ENCODE data around the gene STAMBP.

The STAMBP gene

GRCh38 chr2:73822991-73823390 is 5.8 kb upstream of the STAMBP start:
- Histone ChIP-seq H3K4me1 (ENCODE audit: control insufficient read depth, low read depth, low read length) (no peaks in the 10 kb centered on the region), H3K9me3 (ENCODE audit: control insufficient read depth, low read depth, low read length) (no peaks in the 10 kb centered on the region), H3K36me3 (ENCODE audit: control insufficient read depth, low read depth, low read length) (no peaks in the 10 kb centered on the region), H3K27me3 (ENCODE audit: control insufficient read depth, insufficient read depth, low read length) (peaks cover 48% of the 10 kb centered on the region), H3K4me3 (ENCODE audit: low read length) (no peak overlapping the region), H3K27ac (ENCODE audit: low read length) (no peak overlapping the region), H3K9ac (ENCODE audit: low read length) (no peak overlapping the region)

DNA sequence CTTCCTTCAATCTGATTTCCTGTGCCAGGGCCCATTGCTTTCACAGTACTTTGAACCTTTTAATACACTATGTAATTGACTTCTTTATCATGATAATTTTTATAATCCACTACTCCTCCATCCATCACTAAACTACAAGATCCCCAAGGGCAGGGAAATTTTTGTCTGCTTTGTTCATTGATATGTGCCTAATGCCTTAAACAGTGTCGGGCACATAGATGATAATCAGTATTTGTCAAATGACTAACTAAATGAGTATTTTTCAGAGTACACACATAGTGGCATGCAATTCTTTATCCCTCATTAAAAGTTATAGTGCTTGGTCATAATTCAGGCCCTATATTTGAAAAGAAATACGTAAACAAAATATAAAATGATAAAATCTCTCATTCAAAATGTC is 5.3 kb upstream of the STAMBP start:
- H3K36me3 ChIP-seq (ENCODE audit: control insufficient read depth, low read depth, low read length): no peaks in the 10 kb centered on the region
- H3K27ac ChIP-seq (ENCODE audit: low read length): no peak overlapping the region
- no peak overlapping the region for H3K4me3 ChIP-seq (ENCODE audit: low read length)
- H3K9me3 ChIP-seq (ENCODE audit: control insufficient read depth, low read depth, low read length): no peaks in the 10 kb centered on the region
- no peak overlapping the region for H3K9ac ChIP-seq (ENCODE audit: low read length)
- H3K27me3 ChIP-seq (ENCODE audit: control insufficient read depth, insufficient read depth, low read length): peaks cover 48% of the 10 kb centered on the region
- H3K4me1 ChIP-seq (ENCODE audit: control insufficient read depth, low read depth, low read length): no peaks in the 10 kb centered on the region

- no peaks in the 10 kb centered on the region for H3K36me3 ChIP-seq (ENCODE audit: control insufficient read depth, low read depth, low read length)
- no peaks in the 10 kb centered on the region for H3K9me3 ChIP-seq (ENCODE audit: control insufficient read depth, low read depth, low read length)
- H3K27ac ChIP-seq (ENCODE audit: low read length): no peak overlapping the region
- H3K9ac ChIP-seq (ENCODE audit: low read length): no peak overlapping the region
- H3K4me3 ChIP-seq (ENCODE audit: low read length): no peak overlapping the region
- H3K4me1 ChIP-seq (ENCODE audit: control insufficient read depth, low read depth, low read length): no peaks in the 10 kb centered on the region
- peaks cover 48% of the 10 kb centered on the region for H3K27me3 ChIP-seq (ENCODE audit: control insufficient read depth, insufficient read depth, low read length)
Observed at GRCh38 chr2:73823916-73824523, 4.7 kb upstream of the STAMBP start.

DNA sequence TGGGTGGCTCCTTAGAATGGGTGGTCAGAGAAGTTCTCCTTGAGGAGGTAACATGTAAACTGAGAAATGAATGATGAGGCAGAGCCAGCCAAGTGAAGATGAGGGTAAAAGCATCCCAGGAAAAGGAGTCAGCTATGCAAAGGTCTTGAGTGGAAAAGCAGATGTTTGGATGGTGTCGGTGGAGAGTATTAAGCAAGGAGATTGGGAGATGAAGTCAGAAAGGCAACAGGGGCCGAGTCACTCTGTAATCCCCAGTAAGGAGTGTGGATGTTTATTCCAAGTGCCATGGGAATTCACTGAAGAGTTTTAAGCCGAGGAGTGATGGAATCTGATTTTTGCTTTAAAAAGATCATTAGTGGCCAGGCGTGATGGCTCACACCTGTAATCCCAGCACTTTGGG is 3.4 kb upstream of the STAMBP start:
- Histone ChIP-seq H3K4me3 (ENCODE audit: low read length) (no peak overlapping the region), H3K9ac (ENCODE audit: low read length) (no peak overlapping the region), H3K27me3 (ENCODE audit: control insufficient read depth, insufficient read depth, low read length) (peaks cover 48% of the 10 kb centered on the region), H3K36me3 (ENCODE audit: control insufficient read depth, low read depth, low read length) (no peaks in the 10 kb centered on the region), H3K27ac (ENCODE audit: low read length) (no peak overlapping the region), H3K4me1 (ENCODE audit: control insufficient read depth, low read depth, low read length) (peaks cover 5% of the 10 kb centered on the region), H3K9me3 (ENCODE audit: control insufficient read depth, low read depth, low read length) (no peaks in the 10 kb centered on the region)

DNA sequence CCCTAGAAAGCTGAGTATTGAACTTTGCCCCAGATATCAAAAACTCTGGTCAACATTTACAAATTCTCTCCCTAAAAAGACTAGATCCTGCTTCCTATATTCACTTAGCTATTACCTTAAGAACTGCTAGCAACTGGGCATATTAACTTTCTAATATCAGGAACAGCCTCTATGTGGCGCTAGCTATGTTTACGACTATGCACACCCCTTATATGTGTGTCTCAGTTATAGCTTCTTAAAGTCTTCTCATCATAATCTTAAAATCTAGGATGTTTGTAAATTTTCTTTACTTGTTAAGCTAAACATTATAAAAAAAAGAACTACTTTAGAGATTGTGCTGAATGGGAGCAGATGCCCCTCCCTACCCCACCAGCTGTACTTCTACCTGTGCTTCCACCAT is 1.7 kb upstream of the STAMBP start:
- Histone ChIP-seq H3K4me1 (ENCODE audit: control insufficient read depth, low read depth, low read length) (peaks cover 5% of the 10 kb centered on the region), H3K36me3 (ENCODE audit: control insufficient read depth, low read depth, low read length) (peaks cover 6% of the 10 kb centered on the region), H3K9me3 (ENCODE audit: control insufficient read depth, low read depth, low read length) (no peaks in the 10 kb centered on the region), H3K27me3 (ENCODE audit: control insufficient read depth, insufficient read depth, low read length) (peaks cover 33% of the 10 kb centered on the region), H3K9ac (ENCODE audit: low read length) (no peak overlapping the region), H3K4me3 (ENCODE audit: low read length) (no peak overlapping the region), H3K27ac (ENCODE audit: low read length) (no peak overlapping the region)

DNA sequence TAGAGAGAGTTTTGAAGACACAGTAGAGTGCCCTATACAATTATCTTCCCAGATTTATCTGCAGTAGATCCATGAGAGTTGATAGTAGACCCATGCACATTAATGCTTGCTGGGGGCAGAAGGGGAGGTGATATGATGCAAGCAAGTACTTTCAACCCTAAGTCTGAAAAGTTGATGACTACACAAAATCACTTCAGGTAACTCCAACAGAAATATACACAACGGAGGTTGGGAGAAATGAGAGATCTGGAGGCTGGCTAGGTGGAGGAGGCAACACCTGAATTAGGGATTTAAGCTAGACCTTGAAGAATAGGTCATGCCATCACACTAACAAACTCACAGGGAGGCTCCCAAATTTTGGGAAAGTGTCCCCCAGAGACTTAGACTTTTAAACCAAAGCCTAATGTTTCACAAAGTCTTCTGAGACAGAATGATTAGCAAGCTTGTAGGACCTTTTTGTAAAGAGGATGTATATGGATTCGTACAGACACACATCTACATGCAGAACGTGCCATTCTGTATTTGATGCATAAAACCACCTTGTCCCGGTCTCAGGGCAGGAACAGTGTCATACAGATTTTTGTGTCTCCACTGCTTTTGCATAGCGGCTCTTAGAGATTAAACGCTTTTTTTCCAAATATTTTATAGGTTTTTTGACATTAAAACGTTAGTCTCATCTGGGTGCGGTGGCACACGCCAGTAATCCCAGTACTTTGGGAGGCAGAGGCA is 937 bp upstream of the STAMBP start:
- no peak overlapping the region for H3K9ac ChIP-seq (ENCODE audit: low read length)
- peaks cover 5% of the 10 kb centered on the region for H3K4me1 ChIP-seq (ENCODE audit: control insufficient read depth, low read depth, low read length)
- peaks cover 11% of the 10 kb centered on the region for H3K36me3 ChIP-seq (ENCODE audit: control insufficient read depth, low read depth, low read length)
- peak overlapping the region; percentile 81 for H3K4me3 ChIP-seq (ENCODE audit: low read length)
- no peaks in the 10 kb centered on the region for H3K9me3 ChIP-seq (ENCODE audit: control insufficient read depth, low read depth, low read length)
- peaks cover 32% of the 10 kb centered on the region for H3K27me3 ChIP-seq (ENCODE audit: control insufficient read depth, insufficient read depth, low read length)
- no peak overlapping the region for H3K27ac ChIP-seq (ENCODE audit: low read length)

- Histone ChIP-seq H3K9me3 (ENCODE audit: control insufficient read depth, low read depth, low read length) (no peaks in the 10 kb centered on the region), H3K27me3 (ENCODE audit: control insufficient read depth, insufficient read depth, low read length) (peaks cover 32% of the 10 kb centered on the region), H3K4me3 (ENCODE audit: low read length) (peak overlapping the region; percentile 81), H3K36me3 (ENCODE audit: control insufficient read depth, low read depth, low read length) (peaks cover 17% of the 10 kb centered on the region), H3K27ac (ENCODE audit: low read length) (no peak overlapping the region), H3K9ac (ENCODE audit: low read length) (peak overlapping the region; percentile 79), H3K4me1 (ENCODE audit: control insufficient read depth, low read depth, low read length) (peaks cover 5% of the 10 kb centered on the region)
Observed at GRCh38 chr2:73828389-73828817, 358 bp upstream of the STAMBP start.

DNA sequence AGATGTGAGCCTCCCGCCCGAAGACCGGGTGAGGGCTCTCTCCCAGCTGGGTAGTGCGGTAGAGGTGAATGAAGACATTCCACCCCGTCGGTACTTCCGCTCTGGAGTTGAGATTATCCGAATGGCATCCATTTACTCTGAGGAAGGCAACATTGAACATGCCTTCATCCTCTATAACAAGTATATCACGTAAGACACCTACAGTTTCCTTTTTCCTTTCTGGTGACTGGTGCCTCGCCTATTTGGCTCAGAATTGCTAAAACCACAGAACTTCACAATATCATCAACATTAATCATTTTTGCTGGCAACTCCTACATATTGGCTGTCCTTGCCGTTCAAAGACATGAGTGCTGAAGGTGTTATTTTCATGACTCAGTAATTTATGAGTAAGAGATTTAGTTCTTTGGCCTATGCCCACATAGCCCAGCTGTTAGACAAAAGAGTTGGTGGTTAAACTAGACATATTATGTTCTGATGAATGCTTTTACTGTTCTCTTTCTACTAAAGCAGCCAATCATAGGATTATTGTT is 2.2 kb downstream of the STAMBP start:
- Histone ChIP-seq H3K4me3 (ENCODE audit: low read length) (no peak overlapping the region), H3K9ac (ENCODE audit: low read length) (no peak overlapping the region), H3K27ac (ENCODE audit: low read length) (no peak overlapping the region), H3K9me3 (ENCODE audit: control insufficient read depth, low read depth, low read length) (no peaks in the 10 kb centered on the region), H3K4me1 (ENCODE audit: control insufficient read depth, low read depth, low read length) (peaks cover 5% of the 10 kb centered on the region), H3K27me3 (ENCODE audit: control insufficient read depth, insufficient read depth, low read length) (peaks cover 19% of the 10 kb centered on the region), H3K36me3 (ENCODE audit: control insufficient read depth, low read depth, low read length) (peaks cover 31% of the 10 kb centered on the region)

DNA sequence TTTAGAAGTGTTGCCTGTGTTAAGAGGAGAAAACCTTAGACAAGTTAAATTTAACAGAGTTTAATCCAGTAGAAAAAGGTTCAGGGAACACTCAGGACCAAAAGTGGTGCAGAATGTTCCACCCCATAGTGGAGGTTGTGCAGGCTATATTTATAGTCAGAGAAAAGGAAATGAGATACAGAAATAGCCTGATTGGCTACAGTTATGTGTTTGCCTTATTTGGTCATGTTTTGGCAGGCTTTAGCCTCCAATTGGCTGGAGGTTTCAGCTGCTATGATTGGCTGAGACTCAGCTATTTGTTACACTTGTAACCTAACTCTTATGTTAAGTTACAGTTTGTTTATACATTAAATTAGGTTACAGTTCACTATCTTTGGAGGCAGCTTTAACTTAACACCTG is 4.2 kb downstream of the STAMBP start:
- peaks cover 5% of the 10 kb centered on the region for H3K4me1 ChIP-seq (ENCODE audit: control insufficient read depth, low read depth, low read length)
- peaks cover 38% of the 10 kb centered on the region for H3K36me3 ChIP-seq (ENCODE audit: control insufficient read depth, low read depth, low read length)
- H3K4me3 ChIP-seq (ENCODE audit: low read length): no peak overlapping the region
- peak overlapping the region; percentile 13 for H3K27ac ChIP-seq (ENCODE audit: low read length)
- no peaks in the 10 kb centered on the region for H3K27me3 ChIP-seq (ENCODE audit: control insufficient read depth, insufficient read depth, low read length)
- no peaks in the 10 kb centered on the region for H3K9me3 ChIP-seq (ENCODE audit: control insufficient read depth, low read depth, low read length)
- no peak overlapping the region for H3K9ac ChIP-seq (ENCODE audit: low read length)

- H3K9me3 ChIP-seq (ENCODE audit: control insufficient read depth, low read depth, low read length): no peaks in the 10 kb centered on the region
- H3K36me3 ChIP-seq (ENCODE audit: control insufficient read depth, low read depth, low read length): peaks cover 40% of the 10 kb centered on the region
- H3K4me3 ChIP-seq (ENCODE audit: low read length): no peak overlapping the region
- no peak overlapping the region for H3K9ac ChIP-seq (ENCODE audit: low read length)
- H3K27me3 ChIP-seq (ENCODE audit: control insufficient read depth, insufficient read depth, low read length): no peaks in the 10 kb centered on the region
- H3K27ac ChIP-seq (ENCODE audit: low read length): no peak overlapping the region
- no peaks in the 10 kb centered on the region for H3K4me1 ChIP-seq (ENCODE audit: control insufficient read depth, low read depth, low read length)
Observed at GRCh38 chr2:73836141-73836943, 7.6 kb downstream of the STAMBP start.

GRCh38 chr2:73837847-73838585 is 9.3 kb downstream of the STAMBP start:
- H3K9ac ChIP-seq (ENCODE audit: low read length): no peak overlapping the region
- H3K4me1 ChIP-seq (ENCODE audit: control insufficient read depth, low read depth, low read length): no peaks in the 10 kb centered on the region
- H3K36me3 ChIP-seq (ENCODE audit: control insufficient read depth, low read depth, low read length): peaks cover 38% of the 10 kb centered on the region
- no peaks in the 10 kb centered on the region for H3K27me3 ChIP-seq (ENCODE audit: control insufficient read depth, insufficient read depth, low read length)
- H3K27ac ChIP-seq (ENCODE audit: low read length): no peak overlapping the region
- H3K4me3 ChIP-seq (ENCODE audit: low read length): no peak overlapping the region
- no peaks in the 10 kb centered on the region for H3K9me3 ChIP-seq (ENCODE audit: control insufficient read depth, low read depth, low read length)
